Esophagus muscularis mucosa (tissue), 3 donors: ENCODE measurements around the gene OSBPL10.

Experiments
- POLR2AphosphoS5 ChIP-seq, 2 donors: sonication (generic); formaldehyde crosslinking; IDR thresholded peaks; one replicate each; pipeline ENCODE4 v1.6.1; 2017; ENCODE audit warnings: antibody characterized with exemption in 2 of 2
- TF ChIP-seq, protein P1 (sequence below), 3 experiments: fragments of 200-600 bp in 2 of 3; fragments of 450-650 bp in 1 of 3; sonication (generic) in 2 of 3; IDR thresholded peaks; one replicate each; pipeline ENCODE4 v1.5.1; 2017 to 2019; ENCODE audit warnings: antibody characterized with exemption in 3 of 3, mild to moderate bottlenecking in 2 of 3, moderate library complexity in 1 of 3

- TF ChIP-seq, protein P1, sequence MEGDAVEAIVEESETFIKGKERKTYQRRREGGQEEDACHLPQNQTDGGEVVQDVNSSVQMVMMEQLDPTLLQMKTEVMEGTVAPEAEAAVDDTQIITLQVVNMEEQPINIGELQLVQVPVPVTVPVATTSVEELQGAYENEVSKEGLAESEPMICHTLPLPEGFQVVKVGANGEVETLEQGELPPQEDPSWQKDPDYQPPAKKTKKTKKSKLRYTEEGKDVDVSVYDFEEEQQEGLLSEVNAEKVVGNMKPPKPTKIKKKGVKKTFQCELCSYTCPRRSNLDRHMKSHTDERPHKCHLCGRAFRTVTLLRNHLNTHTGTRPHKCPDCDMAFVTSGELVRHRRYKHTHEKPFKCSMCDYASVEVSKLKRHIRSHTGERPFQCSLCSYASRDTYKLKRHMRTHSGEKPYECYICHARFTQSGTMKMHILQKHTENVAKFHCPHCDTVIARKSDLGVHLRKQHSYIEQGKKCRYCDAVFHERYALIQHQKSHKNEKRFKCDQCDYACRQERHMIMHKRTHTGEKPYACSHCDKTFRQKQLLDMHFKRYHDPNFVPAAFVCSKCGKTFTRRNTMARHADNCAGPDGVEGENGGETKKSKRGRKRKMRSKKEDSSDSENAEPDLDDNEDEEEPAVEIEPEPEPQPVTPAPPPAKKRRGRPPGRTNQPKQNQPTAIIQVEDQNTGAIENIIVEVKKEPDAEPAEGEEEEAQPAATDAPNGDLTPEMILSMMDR (IDR thresholded peaks at IDR 0.05): no peak
- TF ChIP-seq POLR2AphosphoS5 (IDR thresholded peaks at IDR 0.05): no peak
Observed at GRCh38 chr3:31692751-31693150, 288.3 kb downstream of the OSBPL10 start.
